Measurements from ENCODE around the gene GRIN2A.

- no peak for TF ChIP-seq POLR2A (IDR thresholded peaks at IDR 0.05)
- no peak for TF ChIP-seq CTCF (IDR thresholded peaks at IDR 0.05)
- TF ChIP-seq POLR2AphosphoS5 (IDR thresholded peaks at IDR 0.05), result no peak
Observed at GRCh38 chr16:10003486-10003885, 178.7 kb downstream of the GRIN2A start.
